ENCODE results near the gene WHRN.

WHRN gene

DNA sequence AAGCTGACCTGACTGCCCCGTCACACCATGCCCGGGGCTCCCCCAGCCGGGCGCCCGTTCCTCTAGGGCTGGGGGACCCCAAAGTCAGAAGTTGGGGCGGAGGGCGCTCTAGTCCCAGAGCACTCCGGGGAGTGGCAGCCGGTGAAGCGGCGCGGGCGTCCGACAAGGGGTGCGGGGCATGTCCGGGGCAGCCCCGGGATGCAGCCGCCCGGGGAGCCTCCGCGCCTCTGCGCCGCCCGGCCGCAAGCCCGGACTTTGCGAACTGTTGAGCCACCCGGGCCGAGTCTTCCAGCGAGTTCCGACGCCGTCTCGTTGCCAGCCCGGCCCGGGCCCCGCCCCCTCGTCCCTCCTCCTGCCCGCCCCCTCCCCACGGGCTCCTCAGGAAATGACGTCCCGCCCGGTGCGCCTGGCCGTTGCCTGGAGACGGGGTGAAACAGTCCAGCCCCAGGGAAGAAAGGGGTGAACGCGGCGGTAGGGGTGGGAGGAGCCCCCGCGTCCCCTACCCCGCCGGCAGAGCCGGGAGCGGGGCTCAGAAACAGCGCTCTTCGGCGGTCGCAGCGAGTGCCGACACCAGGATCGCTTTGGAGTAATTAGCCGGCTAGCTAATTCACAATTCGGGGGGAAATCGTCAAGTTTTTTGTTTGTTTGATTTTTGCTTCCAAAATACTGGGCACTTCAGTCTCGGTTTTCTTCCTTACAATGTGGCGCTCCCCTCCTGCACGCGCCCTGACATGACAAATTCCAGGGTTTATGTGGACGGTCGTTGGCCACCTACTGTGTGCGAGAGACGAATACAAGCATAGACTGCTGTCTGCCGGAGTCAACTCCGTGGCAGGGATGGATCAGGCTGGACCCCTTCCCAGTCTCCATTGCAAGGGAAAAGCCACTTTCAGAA, at the start of gene WHRN:
Gene WHRN (minus strand): TSS at position 287 of the 895 bp plus-strand sequence. CDS start 672 bp downstream, outside the sequence.
- no peak within 1 kb of the TSS for H3K27ac ChIP-seq
- peak within 1 kb of the TSS; percentile 60 for H3K9ac ChIP-seq (ENCODE audit: insufficient read length)
- no peaks in the 10 kb centered on the region for H3K36me3 ChIP-seq (ENCODE audit: insufficient read depth, low read length)
- no peak for DNase-seq (ENCODE audit: low read depth, low spot score)
- no peaks in the 10 kb centered on the region for H3K9me3 ChIP-seq (ENCODE audit: low read depth, low read length)
- no peak for TF ChIP-seq EZH2 (IDR thresholded peaks at IDR 0.05)
- no peak for TF ChIP-seq FOXP2 (optimal IDR thresholded peaks at IDR 0.05; ENCODE audit: control extremely low read depth, extremely low read length, insufficient read depth)
- no peak; the same call in 1 of the 2 replicates for TF ChIP-seq POLR2AphosphoS5 (IDR thresholded peaks at IDR 0.05; ENCODE audit: borderline replicate concordance, low read depth, low read length)
- H3K4me3 ChIP-seq: peak within 1 kb of the TSS; percentile 93

DNA sequence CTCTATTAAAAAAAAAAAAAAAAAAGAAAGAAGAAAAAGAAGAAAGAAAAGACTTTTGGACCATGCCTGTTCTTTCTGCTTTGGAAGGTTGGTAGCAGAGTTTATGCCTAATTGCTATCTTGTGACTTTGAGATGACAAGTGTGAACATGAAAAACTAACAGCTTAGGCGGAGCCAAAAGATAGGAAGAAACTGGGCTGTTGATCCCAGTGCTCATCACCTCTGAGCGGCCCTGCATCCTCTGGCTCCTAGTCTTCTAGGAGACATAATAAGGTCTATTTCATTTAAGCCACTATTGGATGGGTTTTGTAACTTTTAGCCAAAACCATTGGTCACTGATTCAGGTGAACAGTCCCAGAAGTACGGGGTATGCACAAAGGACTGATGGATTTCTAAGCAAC, 47.9 kb upstream of the WHRN start:
- TF ChIP-seq POLR2AphosphoS5 (IDR thresholded peaks at IDR 0.05; ENCODE audit: borderline replicate concordance, low read depth, low read length): no peak
- TF ChIP-seq FOXP2 (optimal IDR thresholded peaks at IDR 0.05; ENCODE audit: control extremely low read depth, extremely low read length, insufficient read depth): no peak
- no peak for TF ChIP-seq EZH2 (IDR thresholded peaks at IDR 0.05)
- no peak for DNase-seq (ENCODE audit: low read depth, low spot score)
- H3K36me3 ChIP-seq (ENCODE audit: insufficient read depth, low read length): no peaks in the 10 kb centered on the region
- H3K4me3 ChIP-seq: no peak overlapping the region
- H3K9ac ChIP-seq (ENCODE audit: insufficient read length): no peak overlapping the region
- H3K9me3 ChIP-seq (ENCODE audit: low read depth, low read length): no peaks in the 10 kb centered on the region
- H3K27ac ChIP-seq: no peak overlapping the region

DNA sequence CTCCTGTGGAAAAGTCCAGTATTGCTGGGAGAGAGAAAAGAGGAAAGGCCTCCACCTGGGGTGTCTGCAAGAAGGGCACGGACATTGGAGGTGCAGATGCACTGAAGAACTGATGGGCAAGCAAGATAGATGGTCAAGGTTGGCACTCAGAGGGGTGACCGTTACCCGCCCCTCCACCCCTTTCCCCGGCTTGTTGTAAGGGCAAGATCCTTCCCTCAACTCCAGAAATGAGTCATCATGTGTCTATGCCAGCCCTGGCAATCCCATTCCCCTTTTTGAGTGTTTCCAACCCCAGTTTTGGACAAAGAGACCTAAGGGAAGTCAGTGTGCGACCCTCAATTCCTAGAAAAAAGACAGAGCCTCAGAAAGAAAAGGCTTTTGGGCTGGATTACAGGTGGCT, 47.4 kb upstream of the WHRN start:
- H3K27ac ChIP-seq: no peak overlapping the region
- no peak overlapping the region for H3K4me3 ChIP-seq
- H3K9me3 ChIP-seq (ENCODE audit: low read depth, low read length): no peaks in the 10 kb centered on the region
- no peaks in the 10 kb centered on the region for H3K36me3 ChIP-seq (ENCODE audit: insufficient read depth, low read length)
- no peak for DNase-seq (ENCODE audit: low read depth, low spot score)
- TF ChIP-seq EZH2 (IDR thresholded peaks at IDR 0.05): no peak
- TF ChIP-seq POLR2AphosphoS5 (IDR thresholded peaks at IDR 0.05; ENCODE audit: borderline replicate concordance, low read depth, low read length): no peak
- no peak for TF ChIP-seq FOXP2 (optimal IDR thresholded peaks at IDR 0.05; ENCODE audit: control extremely low read depth, extremely low read length, insufficient read depth)
- no peak overlapping the region for H3K9ac ChIP-seq (ENCODE audit: insufficient read length)

GRCh38 chr9:114551750-114552685, 46.7 kb upstream of the WHRN start:
- H3K4me3 ChIP-seq: no peak overlapping the region
- TF ChIP-seq FOXP2 (optimal IDR thresholded peaks at IDR 0.05; ENCODE audit: control extremely low read depth, extremely low read length, insufficient read depth) (no peak), EZH2 (IDR thresholded peaks at IDR 0.05) (no peak), POLR2AphosphoS5 (IDR thresholded peaks at IDR 0.05; ENCODE audit: borderline replicate concordance, low read depth, low read length) (no peak)
- no peaks in the 10 kb centered on the region for H3K9me3 ChIP-seq (ENCODE audit: low read depth, low read length)
- no peak overlapping the region for H3K9ac ChIP-seq (ENCODE audit: insufficient read length)
- no peak for DNase-seq (ENCODE audit: low read depth, low spot score)
- H3K36me3 ChIP-seq (ENCODE audit: insufficient read depth, low read length): no peaks in the 10 kb centered on the region
- H3K27ac ChIP-seq: no peak overlapping the region

DNA sequence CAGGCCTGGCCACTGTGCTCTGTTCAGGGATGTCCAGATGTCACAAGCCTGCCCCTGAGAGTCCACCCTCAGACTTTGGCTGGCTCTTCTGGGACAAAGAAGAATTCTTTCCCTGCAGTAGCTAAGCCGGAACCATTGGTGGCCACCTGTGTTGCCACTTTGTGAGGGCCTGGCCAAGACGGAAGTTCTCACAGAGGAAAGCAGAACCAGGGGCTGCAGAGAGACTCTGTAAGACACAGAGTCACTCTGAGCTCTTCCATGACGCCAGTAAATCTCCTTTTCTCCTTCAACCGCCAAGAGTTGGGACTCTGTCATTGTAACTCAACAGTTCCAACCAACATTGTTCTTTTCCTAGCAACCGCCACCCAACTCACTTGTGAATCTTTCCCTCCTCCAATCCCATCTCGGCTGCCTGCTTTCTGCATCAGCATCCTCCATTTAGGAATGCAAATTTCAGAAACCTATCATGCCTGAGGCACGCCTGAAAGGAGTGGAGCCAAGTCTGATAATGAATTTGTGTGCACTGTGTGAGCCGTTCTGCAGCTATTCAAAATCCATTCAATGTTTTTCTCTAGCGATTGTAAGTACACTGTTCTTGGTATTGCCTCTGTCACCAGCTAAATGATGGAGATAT, 44.5 kb upstream of the WHRN start:
- Histone ChIP-seq H3K36me3 (ENCODE audit: insufficient read depth, low read length) (no peaks in the 10 kb centered on the region), H3K4me3 (no peak overlapping the region), H3K27ac (no peak overlapping the region), H3K9me3 (ENCODE audit: low read depth, low read length) (no peaks in the 10 kb centered on the region), H3K9ac (ENCODE audit: insufficient read length) (no peak overlapping the region)
- no peak for DNase-seq (ENCODE audit: low read depth, low spot score)
- no peak for TF ChIP-seq POLR2AphosphoS5 (IDR thresholded peaks at IDR 0.05; ENCODE audit: borderline replicate concordance, low read depth, low read length)
- no peak for TF ChIP-seq EZH2 (IDR thresholded peaks at IDR 0.05)

GRCh38 chr9:114546851-114547250, 41.6 kb upstream of the WHRN start:
- no peaks in the 10 kb centered on the region for H3K9me3 ChIP-seq (ENCODE audit: low read depth, low read length)
- no peak overlapping the region for H3K4me3 ChIP-seq
- no peak overlapping the region for H3K9ac ChIP-seq (ENCODE audit: insufficient read length)
- no peak for TF ChIP-seq POLR2AphosphoS5 (IDR thresholded peaks at IDR 0.05; ENCODE audit: borderline replicate concordance, low read depth, low read length)
- TF ChIP-seq EZH2 (IDR thresholded peaks at IDR 0.05): no peak
- no peak for TF ChIP-seq FOXP2 (optimal IDR thresholded peaks at IDR 0.05; ENCODE audit: control extremely low read depth, extremely low read length, insufficient read depth)
- no peaks in the 10 kb centered on the region for H3K36me3 ChIP-seq (ENCODE audit: insufficient read depth, low read length)
- no peak for DNase-seq (ENCODE audit: low read depth, low spot score)
- no peak overlapping the region for H3K27ac ChIP-seq

DNA sequence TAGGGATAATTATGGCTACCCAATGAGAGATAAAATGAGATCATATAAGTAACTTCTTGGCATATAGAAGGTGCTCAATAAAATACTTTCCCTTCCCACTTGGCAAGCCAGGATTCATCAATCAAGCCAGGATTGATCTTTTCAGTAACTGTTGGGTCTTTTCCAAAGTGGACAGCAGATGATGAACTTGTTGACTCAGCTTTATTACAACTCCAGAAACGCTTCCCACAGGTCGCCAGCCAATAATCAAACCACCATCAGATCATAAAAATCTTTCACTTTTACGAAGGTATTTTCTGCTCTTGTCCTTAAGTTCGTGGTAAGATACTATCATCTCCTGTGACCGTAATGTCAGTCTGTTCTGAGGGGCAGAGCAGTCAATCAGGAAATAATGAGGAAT, 39.8 kb upstream of the WHRN start:
- no peak for DNase-seq (ENCODE audit: low read depth, low spot score)
- Histone ChIP-seq H3K9me3 (ENCODE audit: low read depth, low read length) (no peaks in the 10 kb centered on the region), H3K9ac (ENCODE audit: insufficient read length) (no peak overlapping the region), H3K4me3 (no peak overlapping the region), H3K27ac (no peak overlapping the region), H3K36me3 (ENCODE audit: insufficient read depth, low read length) (no peaks in the 10 kb centered on the region)
- no peak for TF ChIP-seq POLR2AphosphoS5 (IDR thresholded peaks at IDR 0.05; ENCODE audit: borderline replicate concordance, low read depth, low read length)
- TF ChIP-seq FOXP2 (optimal IDR thresholded peaks at IDR 0.05; ENCODE audit: control extremely low read depth, extremely low read length, insufficient read depth): no peak
- TF ChIP-seq EZH2 (IDR thresholded peaks at IDR 0.05): no peak

Measured in SK-N-MC (cell line).